ENCODE results near the gene RALGAPB. TPM values are rescaled to one million over a fixed set of nuclear protein-coding genes. Genes with fewer than 3 reads are reported as not detected.

RALGAPB gene
- total and polyA plus RNA-seq, 2 of the 13 experiments (the other 11 are each of a cell fraction or from before 2014, with no cell fraction given): 17.6 to 30.6 TPM

DNA sequence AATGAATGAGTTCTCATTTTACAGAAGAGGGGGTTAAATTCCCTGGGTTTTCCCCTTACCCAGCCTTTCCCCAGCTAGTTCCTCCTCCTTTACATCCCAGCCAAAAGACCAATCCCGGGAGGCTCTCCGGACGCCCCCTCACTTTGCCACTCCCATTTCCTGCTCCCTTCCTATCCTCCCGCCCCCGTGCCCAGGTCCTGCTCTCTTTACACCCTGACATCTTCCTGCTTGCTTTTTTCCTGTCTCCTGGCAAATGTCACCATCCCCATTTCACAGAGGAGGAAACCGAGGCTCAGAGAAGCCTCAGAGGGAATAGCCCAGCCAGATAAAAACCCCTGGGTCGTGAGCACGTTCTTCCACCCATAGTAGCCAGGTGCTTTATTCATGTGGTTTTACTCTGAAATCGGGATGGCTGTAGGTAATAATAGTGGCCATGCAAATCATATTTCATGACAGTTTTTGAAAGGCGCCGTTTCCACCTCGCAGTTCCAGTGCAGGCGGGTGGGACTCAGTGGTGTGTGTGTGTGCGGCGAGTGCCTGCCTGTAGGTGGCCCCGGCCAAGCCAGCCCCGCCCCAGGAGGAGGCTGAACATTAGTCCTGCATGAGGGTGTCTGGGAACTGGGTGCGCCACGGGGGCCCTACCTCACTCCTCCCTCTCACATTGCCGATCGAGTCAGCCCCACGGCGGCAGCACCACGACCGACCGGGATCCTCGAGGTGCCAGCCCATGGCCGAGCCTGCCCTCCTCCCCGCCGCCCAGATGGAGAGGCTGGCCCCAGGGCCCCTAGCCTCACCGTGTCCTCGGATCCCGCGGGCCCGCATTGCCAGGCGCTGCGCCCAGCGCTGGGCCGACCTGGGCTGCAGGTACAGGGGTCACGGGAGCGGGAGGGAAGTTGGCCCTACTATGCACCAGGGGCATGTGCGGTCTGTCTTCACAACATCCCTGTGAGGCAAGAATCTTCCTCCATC is 128.9 kb downstream of the RALGAPB start, which contains the start of gene ARHGAP40 (continued):
- TF ChIP-seq, protein P1, sequence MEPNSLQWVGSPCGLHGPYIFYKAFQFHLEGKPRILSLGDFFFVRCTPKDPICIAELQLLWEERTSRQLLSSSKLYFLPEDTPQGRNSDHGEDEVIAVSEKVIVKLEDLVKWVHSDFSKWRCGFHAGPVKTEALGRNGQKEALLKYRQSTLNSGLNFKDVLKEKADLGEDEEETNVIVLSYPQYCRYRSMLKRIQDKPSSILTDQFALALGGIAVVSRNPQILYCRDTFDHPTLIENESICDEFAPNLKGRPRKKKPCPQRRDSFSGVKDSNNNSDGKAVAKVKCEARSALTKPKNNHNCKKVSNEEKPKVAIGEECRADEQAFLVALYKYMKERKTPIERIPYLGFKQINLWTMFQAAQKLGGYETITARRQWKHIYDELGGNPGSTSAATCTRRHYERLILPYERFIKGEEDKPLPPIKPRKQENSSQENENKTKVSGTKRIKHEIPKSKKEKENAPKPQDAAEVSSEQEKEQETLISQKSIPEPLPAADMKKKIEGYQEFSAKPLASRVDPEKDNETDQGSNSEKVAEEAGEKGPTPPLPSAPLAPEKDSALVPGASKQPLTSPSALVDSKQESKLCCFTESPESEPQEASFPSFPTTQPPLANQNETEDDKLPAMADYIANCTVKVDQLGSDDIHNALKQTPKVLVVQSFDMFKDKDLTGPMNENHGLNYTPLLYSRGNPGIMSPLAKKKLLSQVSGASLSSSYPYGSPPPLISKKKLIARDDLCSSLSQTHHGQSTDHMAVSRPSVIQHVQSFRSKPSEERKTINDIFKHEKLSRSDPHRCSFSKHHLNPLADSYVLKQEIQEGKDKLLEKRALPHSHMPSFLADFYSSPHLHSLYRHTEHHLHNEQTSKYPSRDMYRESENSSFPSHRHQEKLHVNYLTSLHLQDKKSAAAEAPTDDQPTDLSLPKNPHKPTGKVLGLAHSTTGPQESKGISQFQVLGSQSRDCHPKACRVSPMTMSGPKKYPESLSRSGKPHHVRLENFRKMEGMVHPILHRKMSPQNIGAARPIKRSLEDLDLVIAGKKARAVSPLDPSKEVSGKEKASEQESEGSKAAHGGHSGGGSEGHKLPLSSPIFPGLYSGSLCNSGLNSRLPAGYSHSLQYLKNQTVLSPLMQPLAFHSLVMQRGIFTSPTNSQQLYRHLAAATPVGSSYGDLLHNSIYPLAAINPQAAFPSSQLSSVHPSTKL (CRISPR knock-in tag; IDR thresholded peaks at IDR 0.05): no peak
- TF ChIP-seq, protein P2, sequence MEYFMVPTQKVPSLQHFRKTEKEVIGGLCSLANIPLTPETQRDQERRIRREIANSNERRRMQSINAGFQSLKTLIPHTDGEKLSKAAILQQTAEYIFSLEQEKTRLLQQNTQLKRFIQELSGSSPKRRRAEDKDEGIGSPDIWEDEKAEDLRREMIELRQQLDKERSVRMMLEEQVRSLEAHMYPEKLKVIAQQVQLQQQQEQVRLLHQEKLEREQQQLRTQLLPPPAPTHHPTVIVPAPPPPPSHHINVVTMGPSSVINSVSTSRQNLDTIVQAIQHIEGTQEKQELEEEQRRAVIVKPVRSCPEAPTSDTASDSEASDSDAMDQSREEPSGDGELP (IDR thresholded peaks at IDR 0.05; ENCODE audit: borderline replicate concordance, low read depth): no peak; the same call in 1 of the 2 replicates
- TF ChIP-seq SMC3 (IDR thresholded peaks at IDR 0.05; ENCODE audit: low read length): no peak
- no peak for TF ChIP-seq ZNF414 (CRISPR knock-in tag; IDR thresholded peaks at IDR 0.05)
- no peak for TF ChIP-seq POLR2A (IDR thresholded peaks at IDR 0.05; ENCODE audit: insufficient read depth in 1 of 2, low read depth in 2 of 2, low read length in 2 of 2)

DNA sequence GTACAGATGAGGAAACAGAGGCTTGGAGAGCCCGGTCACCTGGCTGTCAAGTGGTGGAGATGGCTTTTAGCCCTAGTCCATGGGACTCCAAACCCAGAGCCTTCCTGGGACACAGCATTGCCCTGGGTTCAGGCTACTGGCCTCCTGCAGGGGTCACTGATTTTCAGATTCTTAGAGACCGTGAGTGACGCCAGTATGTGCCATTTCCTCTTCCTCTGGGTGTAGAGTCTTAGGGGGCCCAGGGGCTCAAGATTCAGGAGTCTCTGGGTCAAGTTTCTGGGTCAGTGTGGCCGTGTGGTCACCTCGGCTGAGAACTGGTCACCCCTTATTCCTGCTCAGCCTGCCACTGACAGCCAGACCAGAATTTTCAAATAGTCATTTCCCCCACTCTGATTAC is 129.5 kb downstream of the RALGAPB start:
- intact Hi-C loops (cut with micrococcal nuclease; ENCODE audit: unreplicated experiment) (no loop called here), in situ Hi-C loops (cut with HindIII; ENCODE audit: extremely low pct_ligation_motif_present, low pct_unique_long_range_greater_than_20kb) (no loop called here)
- ChIA-PET POLR2A (no interaction called here), CTCF (ENCODE audit: low intra/inter-chr PET ratio, low total read pairs) (no interaction called here)
- Histone ChIP-seq H3K27me3 (ENCODE audit: control insufficient read depth in 1 of 2, insufficient read depth in 2 of 2, low read length in 2 of 2) (peaks cover 2 to 62% of the 10 kb centered on the region in 2 experiments; a peak in 4 of 5 replicates), H3K4me3 (replicated peaks in 1 of 3; ENCODE audit: insufficient read depth in 1 of 3, low read depth in 2 of 3, low read length in 3 of 3) (peak overlapping the region; percentile 18 to 70 (median 49); a peak in 5 of 6 replicates), H3K9ac (ENCODE audit: insufficient read depth, low read depth, low read length) (peak overlapping the region; percentile 21; the same call in 1 of the 2 replicates), H3K4me1 (ENCODE audit: insufficient read depth, low read length) (peaks cover 80% of the 10 kb centered on the region), H3K9me3 (ENCODE audit: low read length) (no peaks in the 10 kb centered on the region), H3K36me3 (replicated peaks in 1 of 2; ENCODE audit: control insufficient read depth in 1 of 2, insufficient read depth in 2 of 2, low read length in 2 of 2) (no peaks in the 10 kb centered on the region), H3K79me2 (ENCODE audit: insufficient read depth, low read length) (no peaks in the 10 kb centered on the region), H2AFZ (ENCODE audit: low read length) (no peak overlapping the region), H3K4me2 (ENCODE audit: low read depth, low read length) (peak overlapping the region; percentile 70), H4K20me1 (ENCODE audit: insufficient read depth, low read length) (no peaks in the 10 kb centered on the region), H3K27ac (ENCODE audit: extremely low read length, insufficient read depth, low read length) (no peak overlapping the region)
- FAIRE-seq (no peak), DNase-seq (ENCODE audit: low spot score) (no peak), ATAC-seq (peak; percentile 5; the same call in 2 of the 3 replicates)
- no TSS peak for BruUV-seq (replicated peaks)
- 18% methylated on average over 3 of the region's 5 CpGs for WGBS (ENCODE audit: low lambda C conversion rate)
- TF ChIP-seq ZFP36L2 (CRISPR knock-in tag; IDR thresholded peaks at IDR 0.05) (no peak), RNF2 (conservative IDR thresholded peaks at IDR 0.05; ENCODE audit: low read depth) (no peak), NCOA5 (CRISPR knock-in tag; IDR thresholded peaks at IDR 0.05) (no peak), SNAI1 (CRISPR knock-in tag; IDR thresholded peaks at IDR 0.05; ENCODE audit: borderline replicate concordance) (0 out of 2 replicates have a peak, but pooled peaks have one; percentile 39), ZNF746 (CRISPR knock-in tag; IDR thresholded peaks at IDR 0.05) (peak; percentile 20; the same call in 1 of the 2 replicates), CENPT (CRISPR knock-in tag; IDR thresholded peaks at IDR 0.05; ENCODE audit: low read depth) (no peak), KLF16 (CRISPR knock-in tag; IDR thresholded peaks at IDR 0.05) (no peak), ZNF598 (CRISPR knock-in tag; IDR thresholded peaks at IDR 0.05; ENCODE audit: borderline replicate concordance) (0 out of 2 replicates have a peak, but pooled peaks have one; percentile 8), ATF7-NPFF (CRISPR knock-in tag; IDR thresholded peaks at IDR 0.05; ENCODE audit: low read depth) (no peak)
